Epithelial cell of proximal tubule (primary cell): ENCODE results near the gene PDGFA. TPM values are rescaled to one million over a fixed set of nuclear protein-coding genes. Genes with fewer than 3 reads are reported as not detected.

Source experiments
- DNase-seq: peaks from one replicate; pipeline ENCODE4 v3.0.0-alpha.2; 2011; ENCODE audit warnings: low read depth
- H3K4me3 ChIP-seq: 2 replicates; pipeline ENCODE4 v1.5.1; 2011; ENCODE audit warnings: low read depth, mild to moderate bottlenecking, low read length
- total RNA-seq: library from RNA; depleted of rRNA; stranded (reverse); fragments of >200 nt; gene quantifications from 2 replicates; pipeline ENCODE4 v1.2.3, GENCODE V29; 2015
- TF ChIP-seq, protein P1 (sequence below): conservative IDR thresholded peaks from 2 replicates; pipeline ENCODE4 v1.5.1; 2012; ENCODE audit warnings: low read depth, mild to moderate bottlenecking, low read length

PDGFA gene
- total RNA-seq, 1 donor from 2014 or later, result 27.3 TPM

DNA sequence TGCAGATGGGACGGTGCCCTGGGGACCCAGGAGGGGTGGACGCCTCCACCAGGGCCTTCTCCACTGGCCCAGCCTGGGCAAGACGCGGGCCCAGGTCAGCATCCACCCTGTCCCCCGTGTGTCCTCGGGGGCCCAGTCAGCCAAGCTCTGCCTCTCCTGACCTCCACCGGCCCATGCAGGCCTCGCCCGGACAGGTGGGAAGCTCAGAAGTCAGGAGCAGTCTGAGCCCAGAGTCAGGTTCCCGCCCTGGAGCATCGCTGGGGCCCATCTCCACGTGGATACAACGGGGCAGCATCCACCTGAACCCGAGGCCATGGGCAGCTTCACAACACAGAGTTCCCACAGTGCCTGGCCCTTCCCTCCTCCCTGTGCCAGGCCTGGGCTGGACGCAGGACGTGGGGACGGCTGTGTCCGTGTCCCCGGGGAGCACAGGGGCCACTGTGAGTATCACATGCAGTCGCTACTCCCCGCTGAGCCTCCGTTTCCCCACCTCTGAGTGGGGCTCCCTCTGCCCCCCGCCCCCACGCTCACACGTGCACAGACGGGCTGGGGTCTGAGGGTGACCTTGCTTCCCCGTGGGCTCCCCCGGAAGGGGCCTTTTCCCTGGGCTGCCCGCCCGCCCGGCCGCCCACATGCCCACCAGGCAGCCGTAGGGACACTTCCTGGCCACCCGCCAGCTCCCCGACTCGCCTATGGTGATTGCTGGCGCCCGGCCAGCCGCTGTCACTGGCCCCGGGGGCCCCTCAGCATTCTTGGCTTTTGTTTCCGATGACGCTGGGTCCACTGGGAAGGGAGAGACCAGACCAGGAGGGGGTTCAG lies 64.3 kb downstream of the PDGFA start:
- H3K4me3 ChIP-seq, result no peak overlapping the region
- TF ChIP-seq, protein P1, sequence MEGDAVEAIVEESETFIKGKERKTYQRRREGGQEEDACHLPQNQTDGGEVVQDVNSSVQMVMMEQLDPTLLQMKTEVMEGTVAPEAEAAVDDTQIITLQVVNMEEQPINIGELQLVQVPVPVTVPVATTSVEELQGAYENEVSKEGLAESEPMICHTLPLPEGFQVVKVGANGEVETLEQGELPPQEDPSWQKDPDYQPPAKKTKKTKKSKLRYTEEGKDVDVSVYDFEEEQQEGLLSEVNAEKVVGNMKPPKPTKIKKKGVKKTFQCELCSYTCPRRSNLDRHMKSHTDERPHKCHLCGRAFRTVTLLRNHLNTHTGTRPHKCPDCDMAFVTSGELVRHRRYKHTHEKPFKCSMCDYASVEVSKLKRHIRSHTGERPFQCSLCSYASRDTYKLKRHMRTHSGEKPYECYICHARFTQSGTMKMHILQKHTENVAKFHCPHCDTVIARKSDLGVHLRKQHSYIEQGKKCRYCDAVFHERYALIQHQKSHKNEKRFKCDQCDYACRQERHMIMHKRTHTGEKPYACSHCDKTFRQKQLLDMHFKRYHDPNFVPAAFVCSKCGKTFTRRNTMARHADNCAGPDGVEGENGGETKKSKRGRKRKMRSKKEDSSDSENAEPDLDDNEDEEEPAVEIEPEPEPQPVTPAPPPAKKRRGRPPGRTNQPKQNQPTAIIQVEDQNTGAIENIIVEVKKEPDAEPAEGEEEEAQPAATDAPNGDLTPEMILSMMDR, result no peak
- no peak for DNase-seq

DNA sequence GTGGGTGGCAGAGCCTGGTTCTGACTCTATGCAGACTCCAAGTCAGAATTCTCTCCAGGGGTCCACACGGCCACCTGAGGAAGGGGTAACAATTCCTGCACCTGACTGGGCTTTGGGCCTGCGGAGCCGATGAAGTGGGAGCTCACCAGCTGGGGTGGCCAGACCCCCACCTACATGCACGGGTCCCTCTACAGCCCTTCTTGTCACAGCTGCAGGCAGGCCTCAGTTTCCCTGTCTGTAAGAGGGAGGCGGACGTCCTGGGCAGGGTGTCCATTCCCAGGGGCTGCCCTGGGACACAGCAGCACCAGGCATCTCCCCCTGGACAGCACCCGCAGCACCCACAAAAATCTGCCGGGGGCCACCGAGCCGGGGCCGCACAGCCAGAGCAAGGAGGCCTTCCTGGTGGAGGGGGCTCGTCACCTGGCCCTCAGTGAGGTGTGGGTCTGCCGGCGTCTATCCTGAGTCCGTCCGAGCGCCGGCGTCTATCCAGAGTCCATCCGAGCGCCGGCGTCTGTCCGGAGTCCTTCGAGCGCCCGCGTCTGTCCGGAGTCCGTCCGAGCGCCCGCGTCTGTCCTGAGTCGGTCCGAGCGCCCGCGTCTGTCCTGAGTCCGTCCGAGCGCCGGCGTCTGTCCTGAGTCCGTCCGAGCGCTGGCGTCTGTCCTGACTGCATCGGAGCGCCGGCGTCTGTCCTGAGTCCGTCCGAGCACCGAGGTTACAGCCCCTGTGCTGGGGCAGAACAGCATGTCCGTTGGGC lies 65.1 kb downstream of the PDGFA start:
- no peak overlapping the region for H3K4me3 ChIP-seq
- DNase-seq, result no peak
- TF ChIP-seq, protein P1, result no peak

DNA sequence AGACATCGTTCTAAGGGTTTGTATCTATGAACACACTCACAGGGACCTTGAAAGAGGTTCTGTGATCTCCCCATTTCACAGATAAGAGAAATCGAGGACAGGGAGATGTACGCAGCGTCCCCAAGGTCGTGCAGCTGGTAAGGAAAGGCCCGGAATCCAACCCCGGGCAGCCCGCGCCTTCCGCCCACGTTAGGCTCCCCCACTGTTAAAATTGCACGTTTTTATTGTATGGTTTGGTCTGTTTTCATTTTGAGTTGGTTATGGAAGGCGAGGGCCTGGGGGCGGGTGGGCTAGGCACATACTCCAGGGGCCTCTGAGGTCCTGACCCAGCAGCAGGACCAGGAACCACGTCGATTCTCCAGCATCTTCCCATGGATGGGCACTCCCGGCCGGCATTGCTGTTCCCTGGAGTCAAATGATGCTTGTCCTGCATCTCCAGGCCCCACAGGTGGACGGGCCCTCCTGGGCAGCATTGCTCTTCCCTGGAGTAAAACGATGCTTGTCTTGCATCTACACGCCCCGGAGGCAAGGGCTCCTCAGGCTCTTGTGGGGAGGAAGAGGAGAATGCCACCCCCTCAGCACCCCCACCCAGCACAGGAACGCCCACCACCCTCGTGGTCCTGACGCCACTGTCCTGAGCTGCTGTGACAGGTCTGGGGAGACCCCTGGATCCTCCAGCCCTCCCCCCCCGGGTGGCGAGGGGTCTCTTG lies 65.9 kb downstream of the PDGFA start:
- DNase-seq, result no peak
- H3K4me3 ChIP-seq, result no peak overlapping the region
- TF ChIP-seq, protein P1, result no peak

DNA sequence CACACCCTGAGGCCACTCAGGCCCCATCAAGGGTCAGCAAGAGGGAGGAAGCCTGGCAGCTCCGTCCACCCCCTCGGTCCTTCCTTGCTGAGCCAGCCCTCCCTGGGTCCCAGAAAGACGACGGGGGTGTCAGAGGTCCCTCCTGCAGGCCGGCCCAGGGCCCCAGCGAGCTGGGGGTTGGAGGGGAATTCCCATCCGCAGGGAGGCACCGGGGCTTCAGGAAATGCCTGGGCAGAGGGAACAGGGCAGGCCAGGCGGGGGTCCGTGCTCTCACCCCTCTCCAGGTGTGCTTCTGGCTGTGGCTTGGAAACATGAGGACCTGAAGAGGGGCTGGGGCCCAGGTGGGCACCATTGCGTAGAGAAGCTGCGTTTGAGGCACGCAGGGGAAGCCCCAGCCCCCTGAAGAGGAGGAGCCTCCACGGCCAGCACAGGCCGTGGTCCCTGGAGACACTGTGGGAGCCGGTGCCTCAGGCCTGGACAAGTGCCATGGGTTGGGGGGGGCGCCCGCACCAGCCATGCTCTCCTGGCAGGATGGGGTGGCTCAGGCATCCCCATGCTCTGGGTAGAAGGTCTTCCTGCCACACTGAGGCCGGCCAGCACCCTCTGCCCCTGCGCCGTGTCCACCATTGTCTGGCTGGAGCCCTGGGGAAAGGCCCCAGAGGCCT lies 66.7 kb downstream of the PDGFA start:
- TF ChIP-seq, protein P1, result no peak
- no peak for DNase-seq
- no peak overlapping the region for H3K4me3 ChIP-seq

DNA sequence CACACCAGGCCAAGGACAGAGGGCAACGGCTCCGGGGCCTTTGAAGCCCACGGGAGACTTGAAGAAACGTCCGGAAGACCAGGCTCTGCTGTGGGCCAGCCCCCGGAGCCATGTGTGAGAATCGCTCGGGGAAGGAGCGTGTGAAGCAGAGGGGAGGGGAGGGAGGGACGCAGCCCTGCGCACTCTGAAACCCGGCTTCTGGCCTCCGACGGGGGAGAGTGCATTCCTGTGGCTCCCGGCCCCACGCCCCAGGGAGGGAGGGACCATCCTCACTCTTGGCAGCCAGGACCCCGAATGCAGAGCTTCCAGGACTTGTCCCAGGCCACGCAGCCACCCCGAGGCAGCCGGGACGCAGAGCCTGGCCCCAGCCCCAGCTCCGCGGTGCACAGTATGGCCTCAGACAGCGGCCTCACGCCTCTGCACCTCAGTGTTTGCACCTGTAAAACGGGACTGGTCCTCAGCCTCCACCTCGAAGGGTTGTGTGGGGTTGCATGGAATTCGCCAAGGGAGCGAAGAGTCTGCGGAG lies 67.4 kb downstream of the PDGFA start:
- no peak overlapping the region for H3K4me3 ChIP-seq
- DNase-seq, result no peak
- TF ChIP-seq, protein P1, result no peak
